ENCODE results near the gene SYT7.

DNA sequence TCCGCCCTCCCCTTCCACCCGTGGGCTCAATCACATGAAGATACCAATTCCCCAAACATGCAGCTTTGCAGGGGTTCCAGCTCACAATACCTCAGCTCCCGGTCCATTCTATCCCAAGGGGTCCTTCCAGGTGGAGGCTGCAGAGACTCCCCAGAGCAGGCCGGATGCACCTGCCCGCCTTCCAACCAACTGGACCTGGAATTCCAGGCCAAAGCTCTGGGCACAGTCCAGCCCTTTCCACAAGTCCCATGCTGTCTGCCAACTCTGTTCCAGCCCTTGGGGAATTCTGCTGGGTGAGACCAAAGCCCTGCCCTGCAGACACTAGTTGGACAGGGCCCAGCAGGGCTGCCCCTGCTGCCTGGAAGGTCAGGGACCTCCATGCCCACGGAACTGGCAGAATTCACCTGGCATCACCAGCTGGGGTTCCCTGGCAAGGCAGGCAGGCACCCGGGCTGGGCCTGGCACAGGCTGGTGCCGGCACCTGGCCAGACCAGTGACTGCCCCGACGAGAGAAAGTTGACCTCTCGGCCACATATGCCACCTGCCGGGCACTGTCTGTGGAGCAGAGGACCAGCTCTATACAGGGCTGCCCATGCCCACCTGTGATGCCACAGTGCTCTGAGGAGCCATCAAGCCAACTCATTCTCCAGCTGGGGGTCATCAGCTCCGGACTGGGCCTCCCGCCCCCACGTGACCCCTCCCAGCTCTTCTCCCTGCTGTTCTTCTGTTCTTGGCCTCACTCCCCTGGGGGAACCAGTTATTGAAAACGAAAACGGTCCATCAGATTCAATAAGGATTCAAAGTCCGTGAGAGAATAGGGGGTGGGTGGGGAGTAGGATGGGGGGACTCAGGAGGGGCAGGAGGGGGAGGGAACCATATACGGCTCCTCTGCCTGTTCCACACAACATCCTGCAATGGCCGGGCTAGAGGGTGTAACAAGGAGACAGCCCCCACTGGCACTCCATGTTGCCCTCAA lies 4.7 kb downstream of the SYT7 start:
- TF ChIP-seq POLR2A (IDR thresholded peaks at IDR 0.05) = no peak
- TF ChIP-seq, protein P1, sequence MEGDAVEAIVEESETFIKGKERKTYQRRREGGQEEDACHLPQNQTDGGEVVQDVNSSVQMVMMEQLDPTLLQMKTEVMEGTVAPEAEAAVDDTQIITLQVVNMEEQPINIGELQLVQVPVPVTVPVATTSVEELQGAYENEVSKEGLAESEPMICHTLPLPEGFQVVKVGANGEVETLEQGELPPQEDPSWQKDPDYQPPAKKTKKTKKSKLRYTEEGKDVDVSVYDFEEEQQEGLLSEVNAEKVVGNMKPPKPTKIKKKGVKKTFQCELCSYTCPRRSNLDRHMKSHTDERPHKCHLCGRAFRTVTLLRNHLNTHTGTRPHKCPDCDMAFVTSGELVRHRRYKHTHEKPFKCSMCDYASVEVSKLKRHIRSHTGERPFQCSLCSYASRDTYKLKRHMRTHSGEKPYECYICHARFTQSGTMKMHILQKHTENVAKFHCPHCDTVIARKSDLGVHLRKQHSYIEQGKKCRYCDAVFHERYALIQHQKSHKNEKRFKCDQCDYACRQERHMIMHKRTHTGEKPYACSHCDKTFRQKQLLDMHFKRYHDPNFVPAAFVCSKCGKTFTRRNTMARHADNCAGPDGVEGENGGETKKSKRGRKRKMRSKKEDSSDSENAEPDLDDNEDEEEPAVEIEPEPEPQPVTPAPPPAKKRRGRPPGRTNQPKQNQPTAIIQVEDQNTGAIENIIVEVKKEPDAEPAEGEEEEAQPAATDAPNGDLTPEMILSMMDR (IDR thresholded peaks at IDR 0.05) = no peak
